CD1c-positive myeloid dendritic cell (primary cell): ENCODE measurements around the gene ULBP3.
"Not testable (repeated sequence)": the region's sequence is repeated elsewhere in the genome, so short reads cannot be mapped to it uniquely, and the experiment has no call there.

ENCODE experiments used
- DNase-seq: peaks from one replicate; pipeline ENCODE4 v3.0.0-alpha.2; 2016; ENCODE audit errors: extremely low spot score

Gene ULBP3

DNA sequence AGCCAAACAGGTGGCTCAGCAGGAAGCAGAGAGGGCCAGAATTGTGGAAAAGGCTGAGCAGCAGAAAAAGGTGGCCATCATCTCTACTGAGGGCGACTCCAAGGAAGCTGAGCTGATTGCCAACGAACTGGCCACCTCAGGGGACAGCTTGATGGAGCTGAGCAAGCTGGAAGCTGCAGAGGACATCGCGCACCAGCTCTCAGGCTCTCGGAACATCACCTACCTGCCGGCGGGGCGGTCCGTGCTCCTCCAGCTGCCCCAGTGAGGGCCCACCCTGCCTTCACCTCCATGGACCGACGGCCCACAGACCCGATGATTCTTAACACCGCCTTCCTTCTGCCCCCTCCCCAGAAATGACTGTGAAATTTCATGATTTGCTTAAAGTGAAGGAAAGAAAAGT, 25.8 kb downstream of the ULBP3 start:
- no peak for DNase-seq

DNA sequence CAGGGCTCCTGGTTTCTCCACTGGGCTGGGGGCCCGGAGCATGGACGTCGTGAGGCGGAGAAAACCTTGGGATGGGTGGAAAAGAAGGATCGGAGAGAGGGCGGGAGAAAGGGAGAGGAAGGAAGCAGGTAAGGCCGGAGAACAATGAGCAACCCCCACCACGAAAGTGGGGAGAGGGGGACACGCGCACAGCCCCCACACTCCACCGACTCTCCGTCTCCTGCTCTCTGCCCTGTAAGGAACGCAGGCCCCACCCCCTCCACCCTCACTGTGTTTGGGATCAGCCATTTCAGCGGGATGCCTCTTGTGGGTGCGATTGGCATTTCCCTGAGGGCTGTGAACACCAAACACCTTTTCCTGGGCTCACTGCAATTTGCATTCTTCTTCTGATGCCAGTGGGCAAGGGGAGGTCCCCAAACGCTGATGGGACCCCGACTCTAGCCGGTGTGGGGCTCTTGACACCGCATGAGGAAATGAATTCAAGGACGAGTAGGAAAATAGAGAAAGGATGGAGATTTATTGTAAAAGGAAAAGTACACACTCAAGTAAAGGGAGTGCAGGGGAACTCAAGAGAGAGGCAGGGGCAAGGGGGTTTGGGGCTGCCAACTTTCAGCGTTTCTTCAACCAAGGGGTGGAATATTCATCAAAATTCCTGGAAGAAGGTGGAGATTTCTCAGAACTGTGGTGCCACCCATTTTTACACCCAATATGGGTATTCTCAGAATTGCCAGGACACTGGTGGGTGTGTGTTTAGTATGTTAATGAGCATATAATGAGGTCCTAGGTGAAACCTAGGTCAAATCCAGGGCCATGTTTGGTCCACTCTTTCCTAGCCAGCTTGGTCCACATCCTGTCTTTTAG, 30.5 kb downstream of the ULBP3 start:
- no peak for DNase-seq

DNA sequence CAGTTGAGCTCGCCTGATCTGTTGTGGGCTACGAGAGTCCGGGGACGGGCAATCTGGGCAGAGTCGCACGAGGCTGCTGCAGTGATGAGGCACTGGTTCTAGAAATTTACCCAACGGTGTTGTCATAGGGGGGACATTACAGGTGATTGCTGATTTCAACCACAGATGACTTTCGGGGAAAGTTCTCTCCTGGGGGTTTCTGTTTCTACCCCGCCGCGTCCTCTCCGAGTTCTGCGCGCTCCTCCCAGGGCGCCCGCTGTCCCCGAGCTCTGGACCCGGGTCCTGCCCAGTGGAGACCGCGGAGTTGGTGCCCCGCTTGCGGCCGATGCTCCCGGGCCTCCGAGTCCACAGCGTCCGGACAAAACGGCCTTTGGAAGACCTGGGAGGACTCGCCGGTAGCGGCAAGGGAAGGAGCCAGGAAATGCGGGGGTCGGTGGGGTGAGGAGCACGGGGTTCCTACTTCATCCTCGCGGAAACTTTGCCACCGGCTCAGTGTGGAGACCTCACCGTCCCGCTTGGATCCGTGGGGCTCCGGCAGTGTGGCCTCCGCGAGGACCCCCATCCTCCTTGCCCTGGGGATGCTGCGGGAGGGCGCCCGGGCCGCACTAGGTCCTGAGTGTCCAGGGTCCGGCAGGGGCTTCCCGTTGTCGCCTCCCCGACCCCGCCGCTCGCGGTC, 31.3 kb downstream of the ULBP3 start:
- no peak for DNase-seq

DNA sequence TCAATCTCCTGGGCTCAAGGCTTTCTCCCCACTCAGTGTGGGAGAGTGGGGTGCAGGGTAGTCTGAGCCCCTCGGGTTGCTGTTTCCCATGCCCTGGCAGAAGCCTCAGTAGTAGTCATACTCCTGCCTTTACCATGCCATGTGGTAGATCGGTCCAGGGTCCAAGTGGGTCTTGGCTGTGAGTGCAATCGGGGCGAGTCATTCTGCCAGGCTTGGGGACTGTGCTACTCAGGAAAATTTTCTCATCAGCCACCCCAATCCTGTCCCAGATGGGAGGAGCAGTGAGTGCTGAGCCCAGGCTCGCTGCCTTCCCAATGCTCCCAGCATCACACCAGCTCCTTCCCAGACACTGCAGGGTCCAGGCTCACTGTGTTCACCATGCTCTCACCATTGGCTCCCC, 32.8 kb downstream of the ULBP3 start:
- no peak for DNase-seq

DNA sequence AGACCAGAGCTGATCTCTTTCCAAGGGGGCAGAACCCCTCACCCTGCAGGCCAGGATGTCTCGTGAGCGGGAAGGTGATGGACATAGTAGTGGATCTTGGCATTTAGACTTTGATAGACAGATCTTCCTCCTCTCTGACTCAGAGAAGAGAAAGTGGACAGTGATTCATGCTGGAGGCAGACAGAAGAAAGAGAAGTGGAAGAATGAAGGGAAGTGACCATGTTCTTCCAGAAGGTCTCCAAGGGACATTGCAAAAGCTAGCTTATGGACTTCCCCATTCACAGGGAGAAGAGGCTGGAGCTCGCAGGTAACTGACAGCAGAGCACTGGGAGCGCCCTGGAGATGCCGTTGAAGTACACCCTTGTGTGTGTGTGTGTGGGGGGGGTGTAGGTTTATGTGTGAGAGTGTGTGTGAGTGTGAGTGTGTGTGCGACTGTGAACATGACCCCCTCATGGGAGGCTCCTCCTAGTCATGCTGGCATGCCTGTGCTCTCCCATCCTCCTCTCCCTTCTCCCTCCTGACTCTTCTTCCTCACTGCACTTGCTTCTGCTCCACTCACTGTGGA, 35.6 kb downstream of the ULBP3 start:
- DNase-seq, result peak; percentile 28

DNA sequence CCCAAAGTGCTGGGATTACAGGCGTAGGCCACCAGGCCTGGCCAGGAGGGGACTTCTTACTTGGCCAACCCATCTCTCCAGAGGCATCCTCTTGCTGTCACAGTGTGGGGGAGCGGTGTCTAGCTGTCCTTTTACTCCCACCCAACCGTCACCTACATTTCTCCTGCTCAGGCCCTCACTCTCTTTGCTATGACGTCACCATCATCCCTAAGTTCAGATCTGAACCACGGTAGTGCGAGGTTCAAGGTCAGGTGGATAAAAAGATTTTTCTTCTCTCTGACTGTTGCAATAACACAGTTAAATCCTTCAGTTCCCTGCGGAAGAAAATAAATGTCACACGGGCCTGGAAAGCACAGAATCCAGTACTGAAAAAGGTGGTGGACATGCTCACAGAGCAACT, 36.3 kb downstream of the ULBP3 start:
- no peak for DNase-seq

DNA sequence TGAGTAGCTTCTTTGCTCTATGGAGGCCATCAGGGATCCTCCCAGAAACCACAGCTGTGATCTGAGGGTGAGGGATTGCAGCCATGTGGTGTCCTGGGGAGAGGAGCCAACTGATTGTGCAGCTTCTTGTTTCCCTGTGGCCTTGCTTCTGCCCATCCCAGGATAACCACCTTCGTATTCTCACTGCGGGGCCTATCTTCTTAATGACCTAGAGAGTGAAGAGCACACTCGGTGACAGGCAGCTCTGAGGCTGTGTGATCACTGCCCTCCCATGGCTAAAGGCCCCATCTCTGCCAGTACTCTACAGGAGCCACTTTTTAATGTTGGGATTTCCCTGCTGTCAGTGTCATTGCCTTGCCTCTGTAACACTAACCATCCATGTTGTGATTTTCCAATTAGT, 38.3 kb downstream of the ULBP3 start:
- no peak for DNase-seq

DNA sequence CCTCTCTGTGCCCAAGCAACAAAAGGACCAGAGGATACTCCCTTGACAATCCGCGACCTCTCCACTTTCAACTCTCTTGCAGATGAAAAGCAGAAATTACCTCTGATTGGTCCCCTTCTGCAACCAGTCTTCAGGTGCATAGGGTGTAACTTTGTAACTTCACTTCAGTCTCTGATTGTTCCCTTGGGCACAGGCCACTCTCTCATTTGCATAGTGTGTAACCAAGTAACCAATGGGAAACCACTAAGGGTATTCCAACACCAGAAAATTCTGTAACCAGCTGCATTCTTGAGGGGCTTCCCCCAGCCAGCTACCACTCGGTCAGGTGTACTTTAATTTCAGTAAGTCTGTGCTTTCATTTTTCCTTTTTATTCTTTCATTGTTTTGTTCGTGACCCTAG, 39.2 kb downstream of the ULBP3 start:
- DNase-seq, result no peak

DNA sequence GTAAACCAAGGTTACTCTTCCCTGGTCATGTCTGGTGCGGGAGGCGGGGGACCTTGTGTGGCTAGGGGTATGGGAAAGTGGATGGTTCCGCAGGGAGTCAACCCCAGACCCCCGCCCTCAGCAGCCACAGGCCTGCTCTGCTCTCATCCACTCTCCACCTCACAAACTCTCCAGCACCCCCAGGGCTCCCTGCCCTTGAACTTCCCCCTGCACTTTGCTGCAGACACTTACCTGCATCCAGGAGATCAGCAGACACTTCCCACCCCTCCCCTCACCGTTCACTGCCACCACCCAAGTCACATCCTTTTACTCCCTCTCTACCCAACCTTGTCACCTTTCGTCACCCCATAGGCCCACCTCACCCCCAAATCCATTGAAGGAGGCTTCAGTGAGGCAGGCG, 39.6 kb downstream of the ULBP3 start:
- no peak for DNase-seq

DNA sequence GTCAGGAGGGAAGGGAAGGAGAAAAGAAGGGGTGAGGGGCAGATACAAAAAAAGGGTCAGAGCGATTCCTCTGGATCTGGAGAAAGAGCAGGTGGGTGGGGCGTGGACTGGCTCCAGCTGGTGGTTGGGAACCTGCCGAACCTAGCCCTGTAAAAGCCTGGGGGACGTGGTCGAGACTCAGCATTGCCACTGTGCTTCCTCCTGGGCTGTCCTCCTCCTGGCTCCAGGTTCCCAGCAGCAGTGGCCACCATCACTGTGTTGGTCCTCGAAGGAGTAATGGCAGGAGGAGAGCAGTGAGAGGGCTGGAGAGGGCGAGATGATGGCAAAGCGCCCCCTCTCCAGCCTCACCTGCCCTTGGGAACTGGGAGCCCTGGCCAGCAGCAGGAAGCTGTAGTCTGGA, 40.1 kb downstream of the ULBP3 start:
- DNase-seq, result no peak

DNA sequence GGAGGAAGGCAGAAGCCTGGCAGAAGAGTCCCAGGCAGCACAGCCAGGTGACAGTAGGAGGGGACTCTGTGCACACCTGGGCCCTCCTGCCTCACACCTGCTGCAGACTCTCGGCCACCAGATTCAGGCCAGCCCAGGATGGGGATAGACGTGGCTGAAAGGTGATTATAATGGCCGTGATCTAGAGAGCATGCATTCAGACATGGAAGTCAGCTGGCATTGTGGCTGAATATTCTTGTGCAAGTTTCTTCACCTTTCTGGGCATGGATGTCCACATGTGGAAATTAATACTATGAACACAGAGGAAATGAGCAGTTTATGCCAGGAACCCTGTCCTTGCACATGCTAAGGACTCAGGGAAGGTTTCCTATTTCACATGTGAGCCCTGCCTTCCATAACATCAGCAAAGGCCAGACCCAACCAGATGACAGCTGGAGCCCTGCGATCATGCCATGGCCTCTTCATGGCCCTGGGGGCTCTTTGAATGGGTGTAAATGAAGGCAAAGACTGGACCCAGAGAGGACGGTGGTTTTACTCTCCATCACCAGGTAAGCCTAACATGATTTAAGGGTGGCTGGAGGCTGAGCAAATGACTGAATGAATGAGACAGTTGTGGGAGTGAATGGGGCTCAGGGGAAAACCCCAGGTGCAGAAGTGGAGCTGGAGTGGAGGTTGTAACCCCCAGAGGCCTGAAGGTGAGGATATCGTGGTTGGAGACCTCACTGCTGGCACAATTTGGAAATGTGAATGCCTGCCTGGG, 40.9 kb downstream of the ULBP3 start:
- no peak for DNase-seq

DNA sequence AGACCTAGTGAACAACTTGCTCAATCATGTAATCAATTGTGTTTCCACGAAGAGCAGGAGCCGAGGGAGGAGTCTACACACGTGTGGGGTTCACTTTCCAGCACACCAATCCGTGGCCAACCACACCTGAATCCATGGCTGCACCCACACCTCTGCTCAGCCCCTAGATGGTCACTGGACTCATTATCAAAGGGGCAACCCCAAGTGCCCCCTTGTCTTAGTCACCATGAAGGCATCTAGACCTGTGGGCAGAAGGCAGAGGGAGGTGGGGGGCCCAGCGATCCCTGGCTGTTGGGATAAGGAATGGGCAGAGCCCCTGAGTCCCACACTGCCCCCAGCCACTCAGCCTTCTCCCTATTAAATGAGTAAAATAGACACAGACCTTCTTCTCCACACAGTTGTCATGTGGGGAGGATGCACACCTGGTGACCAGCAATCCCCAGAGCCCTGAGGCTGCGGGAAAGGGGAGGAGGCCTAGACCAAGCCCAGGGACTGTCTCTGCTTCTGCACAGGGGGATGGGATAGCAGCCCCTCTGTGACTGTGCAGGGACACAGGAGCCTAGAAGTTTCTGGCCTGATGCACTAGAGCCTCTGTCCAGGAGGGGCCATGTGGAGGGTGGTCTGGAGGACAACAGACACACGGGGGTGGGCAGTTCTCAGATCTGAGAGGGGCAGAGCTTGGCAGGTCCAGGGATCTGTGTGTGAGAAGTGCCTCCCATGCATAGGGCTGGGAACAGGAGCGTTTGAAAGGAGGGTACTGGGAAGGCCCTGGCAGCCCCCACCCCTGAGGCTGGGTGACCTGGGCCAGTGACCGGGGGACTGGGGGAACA, 41.7 kb downstream of the ULBP3 start:
- DNase-seq, result no peak

DNA sequence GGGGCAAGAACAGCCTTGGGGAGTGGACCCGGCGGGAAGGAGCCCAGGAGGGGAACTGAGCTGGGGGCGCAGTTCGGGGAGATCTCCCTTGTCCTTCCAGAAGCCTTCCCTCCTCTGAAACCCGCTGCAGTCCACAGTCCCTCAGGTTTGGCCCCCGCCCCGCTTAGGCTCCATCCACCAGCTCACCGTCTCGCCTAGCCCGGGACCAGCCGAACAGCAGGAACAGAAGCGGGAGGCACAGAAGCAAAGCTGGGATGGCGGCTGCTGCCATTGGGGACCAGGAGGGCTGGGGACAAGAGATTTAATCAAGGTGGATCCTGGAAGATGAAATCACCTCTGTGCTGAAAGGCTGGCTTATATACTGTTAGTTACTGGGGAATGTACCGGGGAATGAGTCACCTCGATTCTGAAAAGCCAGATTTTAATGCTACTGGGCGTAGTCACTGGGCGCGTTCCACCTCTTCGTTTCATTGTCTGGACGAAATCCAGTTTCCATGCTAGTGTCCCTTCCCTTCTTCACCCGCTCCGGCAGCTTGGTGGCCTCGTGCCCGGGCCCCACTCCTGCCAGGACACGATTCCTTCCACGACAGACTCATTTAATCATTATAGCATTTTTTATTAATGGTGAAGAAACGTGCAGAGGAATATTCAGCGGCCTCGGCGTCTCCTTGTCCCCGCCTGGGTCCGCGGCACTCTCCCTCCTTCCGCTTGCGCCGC, 43.6 kb downstream of the ULBP3 start, which contains the start of gene RAET1L:
Gene RAET1L (minus strand): TSS at position 332 of the 717 bp plus-strand sequence. CDS start 61 bp downstream, at position 271.
- DNase-seq, result no peak

DNA sequence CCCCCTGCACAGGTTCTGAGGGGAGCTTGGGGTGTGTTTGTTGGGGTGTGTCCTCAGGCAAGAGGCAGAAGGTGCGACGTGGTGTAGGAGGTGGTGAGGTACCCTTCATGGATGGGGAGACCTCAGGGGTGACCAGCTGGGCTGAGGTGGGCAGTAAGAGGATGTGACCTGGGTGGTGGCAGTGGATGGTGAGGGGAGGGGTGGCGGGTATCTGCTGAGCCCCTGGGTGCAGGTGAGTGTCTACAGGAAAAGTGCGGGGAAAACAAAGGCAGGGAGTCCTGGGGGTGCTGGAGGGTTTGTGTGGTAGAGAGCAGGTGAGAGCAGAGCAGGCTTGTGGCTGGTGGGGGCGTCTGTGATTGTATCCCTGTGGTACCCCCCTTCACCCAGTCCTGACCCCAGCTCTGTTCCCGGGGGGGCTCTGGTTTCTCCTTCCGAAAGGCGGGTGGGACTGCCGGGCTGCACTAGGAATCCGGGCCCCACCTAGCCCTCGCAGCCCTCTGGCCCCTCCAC, 44.2 kb downstream of the ULBP3 start:
- DNase-seq, result no peak

DNA sequence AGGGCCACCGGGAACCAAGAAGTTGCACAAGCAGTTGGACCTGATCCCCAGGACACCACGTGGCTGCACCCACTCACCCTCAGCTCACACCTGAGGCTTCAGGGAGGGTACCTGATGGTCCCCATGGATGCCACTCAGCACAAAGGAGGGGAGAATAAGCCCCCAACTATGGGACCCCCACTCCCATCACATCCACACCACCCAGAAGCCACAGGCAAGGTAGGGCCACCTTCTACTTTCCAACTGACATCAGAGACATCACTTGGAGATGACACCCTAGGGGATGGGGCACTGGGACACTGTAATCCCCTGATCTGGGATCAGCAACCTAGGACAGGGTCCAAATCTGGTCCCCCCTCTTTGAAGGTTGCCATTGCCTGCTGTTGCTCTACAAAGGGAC, 44.9 kb downstream of the ULBP3 start:
- DNase-seq, result not testable (repeated sequence)

DNA sequence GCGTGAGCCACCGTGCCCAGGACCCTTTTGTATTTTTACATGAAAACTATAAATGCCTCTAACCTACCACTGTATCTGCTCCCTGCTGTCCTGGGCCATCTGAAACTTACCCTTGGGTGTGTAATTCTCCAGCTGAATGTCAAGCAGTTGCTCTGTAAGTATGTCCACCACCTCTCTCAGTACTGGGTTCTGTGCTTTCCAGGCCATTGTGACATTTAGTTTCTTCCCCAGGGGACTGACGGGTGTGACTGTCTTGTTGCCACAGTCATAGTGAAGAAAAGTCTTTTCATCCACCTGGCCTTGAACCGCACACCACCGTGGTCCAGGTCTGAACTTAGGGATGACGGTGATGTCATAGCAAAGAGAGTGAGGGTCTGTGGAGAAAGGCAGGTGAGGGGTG, 47.1 kb downstream of the ULBP3 start:
- not testable (repeated sequence) for DNase-seq

DNA sequence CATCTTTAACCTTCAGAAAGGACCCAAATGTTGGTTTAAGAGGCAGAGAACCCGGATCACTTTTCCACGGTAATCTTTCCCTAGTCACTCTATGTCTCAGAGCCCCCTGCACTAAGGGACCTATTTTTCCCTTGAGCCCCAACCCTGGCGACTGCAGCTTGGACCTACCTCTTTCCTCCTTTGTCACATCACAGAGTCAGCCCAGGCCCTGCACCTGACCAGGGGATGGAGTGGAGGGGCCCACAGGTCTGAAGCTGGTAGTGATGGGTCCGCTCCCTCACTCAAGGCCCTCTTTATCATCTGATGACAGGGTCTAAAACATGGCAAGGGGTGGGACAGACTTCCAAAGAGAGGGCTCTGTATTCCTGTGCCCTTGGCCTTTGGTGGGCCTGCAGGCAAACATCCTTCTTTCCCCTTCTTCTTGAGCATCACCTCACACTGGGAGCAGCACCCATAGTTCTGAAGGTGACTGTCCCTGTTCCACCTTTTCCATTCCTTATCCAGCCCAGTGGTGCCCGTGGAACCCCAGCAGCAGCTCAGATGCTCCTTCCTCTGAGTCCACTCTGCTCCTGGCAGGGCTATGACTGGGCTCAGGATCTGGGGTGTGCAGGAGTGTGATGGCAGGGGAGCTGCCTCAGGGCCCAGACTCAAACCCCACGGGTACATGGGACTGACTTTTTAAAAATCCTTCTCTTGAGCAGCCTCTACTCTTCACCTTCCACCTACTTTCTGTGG, 49.9 kb downstream of the ULBP3 start:
- no peak for DNase-seq

DNA sequence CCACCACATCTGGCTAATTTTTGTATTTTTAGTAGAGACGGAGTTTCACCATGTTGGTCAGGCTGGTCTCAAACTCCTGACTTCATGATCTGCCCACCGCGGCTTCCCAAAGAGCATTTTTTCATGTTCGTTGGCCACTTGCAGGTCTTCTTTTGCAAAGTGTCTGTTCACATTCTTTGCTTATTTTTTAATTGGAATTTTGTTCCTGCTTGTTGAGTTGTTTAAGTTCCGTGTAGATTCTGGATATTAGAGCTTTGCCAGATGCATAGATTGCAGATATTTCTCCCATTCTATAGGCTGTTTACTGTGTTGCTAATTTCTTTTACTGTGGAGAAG, 51.8 kb downstream of the ULBP3 start:
- DNase-seq, result not testable (repeated sequence)

DNA sequence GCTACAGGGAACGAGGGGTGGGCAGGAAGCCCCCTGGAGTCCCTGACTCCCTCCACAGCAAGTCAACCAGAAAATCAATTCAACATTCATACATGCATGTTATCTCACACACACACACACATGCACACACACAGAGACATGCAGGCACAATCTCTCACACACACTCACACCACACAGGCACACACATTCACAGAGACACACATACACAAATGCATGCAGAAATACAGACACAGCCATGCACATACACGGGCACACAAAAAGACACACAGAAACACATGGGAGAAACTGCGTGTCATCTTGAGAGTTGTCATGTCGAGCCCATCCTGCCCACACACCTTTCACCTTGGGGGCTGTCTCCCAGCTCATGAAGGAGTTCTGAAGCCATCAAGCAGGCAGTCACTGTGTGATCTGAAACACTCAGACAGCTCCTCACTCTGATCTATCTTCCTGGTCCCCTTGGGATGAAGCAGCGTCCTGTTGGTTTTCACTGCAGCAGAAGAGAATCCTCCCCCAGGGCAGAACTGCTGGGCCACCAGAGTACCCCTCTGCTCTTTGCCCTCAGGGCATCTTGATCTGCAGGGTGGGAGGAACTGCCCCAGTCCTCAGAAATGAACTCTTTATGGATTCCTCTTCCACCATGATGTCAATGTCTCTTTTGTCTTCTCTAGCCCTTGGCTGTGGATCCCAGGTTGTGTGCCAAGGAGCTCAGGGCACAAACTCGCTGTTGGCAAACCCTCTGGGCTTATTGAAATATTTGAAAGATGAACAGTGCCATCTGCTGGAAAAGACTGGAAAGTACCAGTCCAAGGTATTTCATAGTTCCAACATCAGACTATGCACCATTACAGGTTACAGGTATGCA, 52.4 kb downstream of the ULBP3 start:
- DNase-seq, result peak; percentile 85
